CD4-positive, CD25-positive, alpha-beta regulatory T cell (primary cell): ENCODE results near the gene TSC22D3. TPM values are rescaled to one million over a fixed set of nuclear protein-coding genes. Genes with fewer than 3 reads are reported as not detected.

Source experiments
- ATAC-seq, 2 donors: fragments of 150-1000 bp; cut with Tn5 transposase; one replicate each; pipeline ENCODE4 v1.10.0; 2021; ENCODE audit warnings: low read depth in 2 of 2, moderate number of reproducible peaks in 2 of 2, moderate library complexity in 1 of 2
- DNase-seq, 3 donors: peaks; one replicate each; pipeline versions ENCODE4 v3.0.0 to v3.0.0-alpha.2; 2012 to 2022; ENCODE audit warnings: mixed read lengths in 1 of 3
- H3K27ac ChIP-seq: one replicate; pipeline ENCODE4 v1.7.0; 2013; ENCODE audit warnings: mild to moderate bottlenecking, low read length; ENCODE audit not compliant: insufficient read depth, poor library complexity, severe bottlenecking
- H3K27me3 ChIP-seq: one replicate; pipeline ENCODE4 v1.7.0; 2013; ENCODE audit warnings: low read length; ENCODE audit not compliant: control insufficient read depth, insufficient read depth
- H3K36me3 ChIP-seq: one replicate; pipeline ENCODE4 v1.7.0; 2013; ENCODE audit warnings: mild to moderate bottlenecking, low read length, moderate library complexity; ENCODE audit not compliant: control insufficient read depth, insufficient read depth
- H3K4me1 ChIP-seq: 2 replicates; pipeline ENCODE4 v1.7.0; 2013; ENCODE audit warnings: mild to moderate bottlenecking, low read length; ENCODE audit not compliant: insufficient read depth, control insufficient read depth, poor library complexity, severe bottlenecking
- H3K4me3 ChIP-seq: one replicate; pipeline ENCODE4 v1.7.0; 2013; ENCODE audit warnings: low read depth, mild to moderate bottlenecking, low read length, moderate library complexity
- H3K9me3 ChIP-seq, 2 experiments: 1 replicate in 1 of 2; 2 replicates in 1 of 2; pipeline ENCODE4 v1.7.0; 2013; ENCODE audit warnings: low read length in 2 of 2, mild to moderate bottlenecking in 1 of 2, moderate library complexity in 1 of 2; ENCODE audit not compliant: control insufficient read depth in 2 of 2
- H3K27ac Mint-ChIP-seq, 3 donors: one replicate each; pipeline ENCODE4 v1.8.0; 2020 to 2022; ENCODE audit warnings: mild to moderate bottlenecking in 3 of 3, mixed read lengths in 3 of 3, moderate library complexity in 2 of 3
- H3K27me3 Mint-ChIP-seq: one replicate; pipeline ENCODE4 v1.8.0; 2022; ENCODE audit warnings: mild to moderate bottlenecking, mixed read lengths
- H3K36me3 Mint-ChIP-seq: one replicate; pipeline ENCODE4 v1.8.0; 2020; ENCODE audit warnings: mixed read lengths
- H3K4me1 Mint-ChIP-seq, 4 donors: one replicate each; pipeline ENCODE4 v1.8.0; 2020 to 2022; ENCODE audit warnings: mixed read lengths in 4 of 4, mild to moderate bottlenecking in 1 of 4
- H3K4me3 Mint-ChIP-seq, 4 donors: one replicate each; pipeline ENCODE4 v1.8.0; 2020 to 2022; ENCODE audit warnings: mild to moderate bottlenecking in 4 of 4, mixed read lengths in 4 of 4, moderate library complexity in 3 of 4
- H3K9me3 Mint-ChIP-seq, 7 donors: one replicate each; pipeline ENCODE4 v1.8.0; 2020 to 2022; ENCODE audit warnings: mixed read lengths in 7 of 7, mild to moderate bottlenecking in 3 of 7, moderate library complexity in 2 of 7
- polyA plus RNA-seq, 4 donors: library from polyadenylated mRNA; unstranded; fragments of 300-500 nt; fragmentation: Illumina TruSeq; gene quantifications; one replicate each; pipeline ENCODE4 v1.2.3, GENCODE V29; 2021
- total RNA-seq: library from RNA; stranded (reverse); gene quantifications from one replicate; pipeline ENCODE4 v1.2.3, GENCODE V29; 2022

The TSC22D3 gene
- total and polyA plus RNA-seq, 5 donors from 2014 or later, result 624 to 2,718 (median 1,073) TPM

DNA sequence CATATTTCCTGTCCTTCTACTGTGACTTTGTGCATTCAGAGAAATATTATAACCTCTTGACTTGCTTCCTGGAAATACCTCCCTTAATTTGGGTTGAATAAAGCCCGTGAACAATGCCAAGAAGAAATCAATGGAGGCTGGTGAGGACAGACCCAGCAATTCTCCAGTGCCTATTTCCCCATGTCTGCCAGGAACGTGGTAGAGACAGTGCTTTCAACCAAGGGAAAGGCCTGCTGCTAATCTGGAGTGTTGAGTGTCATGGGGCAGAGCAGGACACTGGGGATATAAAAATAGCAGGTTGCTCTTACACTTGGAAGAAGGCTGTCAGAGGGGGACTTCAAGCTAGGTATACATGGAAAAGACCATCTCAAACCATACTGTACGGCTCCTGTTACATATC lies 19.9 kb downstream of the TSC22D3 start:
- Mint-ChIP-seq H3K4me1 (peaks cover 0 to 12% (median 1%) of the 10 kb centered on the region in 4 donors), H3K9me3 (no peaks in the 10 kb centered on the region), H3K36me3 (no peaks in the 10 kb centered on the region), H3K27ac (peak overlapping the region in 1 of 3 donors; percentile 49), H3K27me3 (no peaks in the 10 kb centered on the region), H3K4me3 (peak overlapping the region in 1 of 4 donors; percentile 68)
- Histone ChIP-seq H3K4me3 (no peak overlapping the region), H3K27ac (no peak overlapping the region), H3K27me3 (no peaks in the 10 kb centered on the region), H3K9me3 (no peaks in the 10 kb centered on the region), H3K4me1 (no peaks in the 10 kb centered on the region), H3K36me3 (no peaks in the 10 kb centered on the region)
- DNase-seq (peak in 1 of 3 donors; percentile 31), ATAC-seq (no peak)

DNA sequence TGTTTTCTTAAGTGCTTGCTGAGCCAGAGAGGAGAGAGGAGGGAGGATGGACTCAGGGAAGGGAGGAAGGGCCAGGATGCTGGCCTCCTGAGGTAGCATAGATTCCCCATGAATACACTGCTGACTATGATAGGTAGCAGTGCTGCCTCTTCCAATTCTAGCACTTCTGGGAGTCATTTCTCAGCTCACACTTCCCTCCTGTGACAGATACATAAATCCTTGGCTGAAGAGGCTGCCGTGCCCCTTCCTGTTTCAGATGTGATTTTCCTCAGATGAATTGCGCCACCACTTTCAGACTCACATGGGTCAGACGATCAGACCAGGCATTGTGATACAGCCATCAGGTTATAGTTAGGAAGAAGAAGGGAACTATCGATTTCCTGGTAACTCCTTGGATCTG lies 22.4 kb downstream of the TSC22D3 start:
- DNase-seq, result no peak

GRCh38 chrX:107752714-107753113 lies 22.9 kb downstream of the TSC22D3 start:
- Histone ChIP-seq H3K9me3 (no peaks in the 10 kb centered on the region), H3K36me3 (no peaks in the 10 kb centered on the region), H3K4me1 (no peaks in the 10 kb centered on the region), H3K27me3 (no peaks in the 10 kb centered on the region), H3K27ac (no peak overlapping the region), H3K4me3 (no peak overlapping the region)
- no peaks in the 10 kb centered on the region for H3K27me3 Mint-ChIP-seq
- peaks cover 0 to 12% (median 1%) of the 10 kb centered on the region in 4 donors for H3K4me1 Mint-ChIP-seq
- H3K27ac Mint-ChIP-seq, result no peak overlapping the region
- peaks cover 0 to 2% (median 0%) of the 10 kb centered on the region in 7 donors for H3K9me3 Mint-ChIP-seq
- no peak overlapping the region for H3K4me3 Mint-ChIP-seq
- ATAC-seq (no peak), DNase-seq (no peak)
- no peaks in the 10 kb centered on the region for H3K36me3 Mint-ChIP-seq

More for the DNA sequence above, 22.4 kb downstream of the TSC22D3 start:
- Mint-ChIP-seq H3K4me1 (peaks cover 0 to 12% (median 1%) of the 10 kb centered on the region in 4 donors), H3K9me3 (peaks cover 0 to 2% (median 0%) of the 10 kb centered on the region in 7 donors), H3K27ac (no peak overlapping the region), H3K36me3 (no peaks in the 10 kb centered on the region), H3K4me3 (no peak overlapping the region), H3K27me3 (no peaks in the 10 kb centered on the region)
- no peaks in the 10 kb centered on the region for H3K9me3 ChIP-seq
- ATAC-seq, result no peak
- no peak overlapping the region for H3K4me3 ChIP-seq
- H3K27ac ChIP-seq, result no peak overlapping the region
- no peaks in the 10 kb centered on the region for H3K4me1 ChIP-seq
- no peaks in the 10 kb centered on the region for H3K36me3 ChIP-seq
- H3K27me3 ChIP-seq, result no peaks in the 10 kb centered on the region

DNA sequence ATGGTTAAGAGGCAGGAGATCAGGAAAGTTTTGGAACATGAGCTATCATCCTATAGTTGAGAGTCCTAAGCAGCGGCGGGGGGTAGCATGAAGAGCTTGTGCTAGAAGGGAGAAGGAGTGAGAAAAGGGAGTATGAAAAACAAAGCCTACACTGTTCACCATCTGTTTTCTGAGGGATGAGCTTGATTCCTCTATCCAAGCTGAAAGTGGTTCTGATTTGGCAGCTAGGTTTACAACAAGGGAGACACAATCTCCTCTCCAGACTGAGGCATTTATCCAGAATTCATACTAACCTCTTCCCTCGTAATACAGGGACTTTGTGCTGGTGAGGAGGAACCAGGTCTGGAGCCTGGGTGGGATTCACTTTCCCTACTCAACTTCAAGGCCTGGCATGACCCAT lies 23.5 kb downstream of the TSC22D3 start:
- Histone ChIP-seq H3K4me1 (no peaks in the 10 kb centered on the region), H3K36me3 (no peaks in the 10 kb centered on the region), H3K27ac (no peak overlapping the region), H3K27me3 (no peaks in the 10 kb centered on the region), H3K9me3 (no peaks in the 10 kb centered on the region), H3K4me3 (no peak overlapping the region)
- Mint-ChIP-seq H3K4me1 (peaks cover 0 to 10% (median 1%) of the 10 kb centered on the region in 4 donors), H3K27me3 (no peaks in the 10 kb centered on the region), H3K27ac (no peak overlapping the region), H3K9me3 (peaks cover 0 to 2% (median 0%) of the 10 kb centered on the region in 7 donors), H3K36me3 (no peaks in the 10 kb centered on the region), H3K4me3 (no peak overlapping the region)
- ATAC-seq (no peak), DNase-seq (no peak)

GRCh38 chrX:107750861-107751445 lies 24.6 kb downstream of the TSC22D3 start:
- no peaks in the 10 kb centered on the region for H3K36me3 Mint-ChIP-seq
- H3K4me1 Mint-ChIP-seq, result peaks cover 0 to 10% (median 2%) of the 10 kb centered on the region in 4 donors
- Histone ChIP-seq H3K36me3 (no peaks in the 10 kb centered on the region), H3K4me3 (no peak overlapping the region), H3K27ac (no peak overlapping the region), H3K4me1 (no peaks in the 10 kb centered on the region), H3K9me3 (no peaks in the 10 kb centered on the region), H3K27me3 (no peaks in the 10 kb centered on the region)
- H3K27ac Mint-ChIP-seq, result peak overlapping the region in 1 of 3 donors; percentile 22
- no peak for DNase-seq
- no peaks in the 10 kb centered on the region for H3K27me3 Mint-ChIP-seq
- ATAC-seq, result no peak
- H3K4me3 Mint-ChIP-seq, result no peak overlapping the region
- H3K9me3 Mint-ChIP-seq, result peaks cover 0 to 2% (median 0%) of the 10 kb centered on the region in 7 donors

DNA sequence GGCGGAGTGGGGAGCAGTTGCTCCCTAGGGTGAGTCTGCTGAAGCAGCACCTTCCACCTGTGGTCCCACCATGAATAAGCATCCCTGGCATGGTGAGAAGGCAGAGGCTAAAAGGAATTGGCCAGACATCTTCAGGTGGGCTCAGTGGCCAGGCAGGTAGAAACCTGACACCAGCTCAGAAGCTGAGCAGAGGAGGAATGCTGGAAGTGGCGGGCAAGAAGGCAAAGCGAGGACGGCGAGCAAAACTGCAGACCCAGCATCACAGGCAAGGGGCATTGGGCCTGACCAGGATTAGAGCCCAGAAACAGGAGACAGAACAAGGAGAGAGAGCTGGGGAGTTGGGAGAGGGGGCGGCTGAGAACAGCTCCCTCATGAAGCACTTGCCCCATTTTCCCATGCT lies 25.3 kb downstream of the TSC22D3 start:
- Mint-ChIP-seq H3K27me3 (no peaks in the 10 kb centered on the region), H3K4me1 (peaks cover 0 to 4% (median 1%) of the 10 kb centered on the region in 4 donors), H3K36me3 (no peaks in the 10 kb centered on the region), H3K27ac (no peak overlapping the region), H3K9me3 (peaks cover 0 to 2% (median 0%) of the 10 kb centered on the region in 7 donors), H3K4me3 (peak overlapping the region in 1 of 4 donors; percentile 10)
- Histone ChIP-seq H3K27me3 (no peaks in the 10 kb centered on the region), H3K27ac (no peak overlapping the region), H3K9me3 (no peaks in the 10 kb centered on the region), H3K4me1 (no peaks in the 10 kb centered on the region), H3K4me3 (no peak overlapping the region), H3K36me3 (no peaks in the 10 kb centered on the region)
- ATAC-seq (no peak), DNase-seq (no peak)

GRCh38 chrX:107748506-107748905 lies 27.1 kb downstream of the TSC22D3 start:
- H3K27ac Mint-ChIP-seq, result no peak overlapping the region
- no peaks in the 10 kb centered on the region for H3K36me3 Mint-ChIP-seq
- H3K4me3 ChIP-seq, result no peak overlapping the region
- no peaks in the 10 kb centered on the region for H3K9me3 ChIP-seq
- H3K27me3 Mint-ChIP-seq, result no peaks in the 10 kb centered on the region
- peaks cover 0 to 7% (median 1%) of the 10 kb centered on the region in 4 donors for H3K4me1 Mint-ChIP-seq
- no peak overlapping the region for H3K4me3 Mint-ChIP-seq
- H3K36me3 ChIP-seq, result no peaks in the 10 kb centered on the region
- peaks cover 0 to 2% (median 0%) of the 10 kb centered on the region in 7 donors for H3K9me3 Mint-ChIP-seq
- ATAC-seq (no peak), DNase-seq (no peak)
- no peaks in the 10 kb centered on the region for H3K27me3 ChIP-seq
- no peak overlapping the region for H3K27ac ChIP-seq
- H3K4me1 ChIP-seq, result no peaks in the 10 kb centered on the region

DNA sequence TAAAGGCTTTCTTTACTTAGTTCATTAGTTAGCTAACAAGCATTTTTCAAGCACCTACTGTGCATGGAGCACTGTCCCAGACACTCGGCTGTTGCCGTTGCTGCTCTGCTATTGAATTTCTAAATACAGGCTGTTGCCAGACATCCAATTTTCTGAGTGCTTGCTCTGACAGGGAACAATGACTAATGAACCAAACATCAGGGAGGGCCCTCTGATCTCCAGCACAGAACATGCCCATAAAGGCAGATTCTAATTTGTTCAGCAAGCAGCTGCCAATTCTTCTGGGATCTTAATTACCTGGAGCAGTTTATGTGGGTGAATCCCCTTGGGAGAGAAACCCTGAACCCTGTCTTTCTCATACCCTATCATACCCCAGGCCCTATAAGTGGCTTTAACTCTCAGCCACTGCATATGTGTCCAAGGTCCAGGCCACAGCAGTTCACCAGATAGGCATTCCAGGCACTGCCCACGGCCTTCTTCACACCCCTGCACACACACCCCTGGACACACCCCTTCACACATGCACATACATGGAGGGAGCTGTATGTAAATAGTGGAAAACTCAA lies 27.9 kb downstream of the TSC22D3 start:
- no peak for ATAC-seq
- Histone ChIP-seq H3K36me3 (no peaks in the 10 kb centered on the region), H3K4me1 (peaks cover 6% of the 10 kb centered on the region), H3K4me3 (no peak overlapping the region), H3K27ac (no peak overlapping the region), H3K27me3 (no peaks in the 10 kb centered on the region), H3K9me3 (no peaks in the 10 kb centered on the region)
- Mint-ChIP-seq H3K9me3 (peaks cover 0 to 2% (median 0%) of the 10 kb centered on the region in 7 donors), H3K4me3 (no peak overlapping the region), H3K27me3 (no peaks in the 10 kb centered on the region), H3K4me1 (peaks cover 0 to 11% (median 1%) of the 10 kb centered on the region in 4 donors), H3K27ac (no peak overlapping the region), H3K36me3 (no peaks in the 10 kb centered on the region)
- no peak for DNase-seq
